Nephron (organoid): Measurements from ENCODE around the gene TMEM59.

Source experiments
- H3K27ac Mint-ChIP-seq, 3 experiments: 2 replicates each; pipeline ENCODE4 v1.8.0; 2020; ENCODE audit warnings: mixed read lengths in 3 of 3, mild to moderate bottlenecking in 2 of 3, moderate library complexity in 1 of 3
- H3K27me3 Mint-ChIP-seq: 2 replicates; pipeline ENCODE4 v1.8.0; 2021; ENCODE audit warnings: low read depth, mild to moderate bottlenecking, moderate library complexity, mixed read lengths
- H3K36me3 Mint-ChIP-seq: 2 replicates; pipeline ENCODE4 v1.8.0; 2020; ENCODE audit warnings: low read depth, mixed read lengths
- H3K4me1 Mint-ChIP-seq: 2 replicates; pipeline ENCODE4 v1.8.0; 2020; ENCODE audit warnings: mixed read lengths
- H3K4me3 Mint-ChIP-seq, 3 experiments: 2 replicates each; pipeline ENCODE4 v1.8.0; 2020; ENCODE audit warnings: mild to moderate bottlenecking in 3 of 3, mixed read lengths in 3 of 3, moderate library complexity in 2 of 3
- H3K9me3 Mint-ChIP-seq: 2 replicates; pipeline ENCODE4 v1.8.0; 2020; ENCODE audit warnings: mixed read lengths
- TF ChIP-seq, protein P1 (sequence below), 3 experiments: fragments of 200-600 bp; sonication (generic); IDR thresholded peaks; one replicate each; pipeline ENCODE4 v1.5.0; 2021; ENCODE audit warnings: antibody characterized with exemption in 3 of 3; ENCODE audit not compliant: unreplicated experiment in 3 of 3

Gene TMEM59

DNA sequence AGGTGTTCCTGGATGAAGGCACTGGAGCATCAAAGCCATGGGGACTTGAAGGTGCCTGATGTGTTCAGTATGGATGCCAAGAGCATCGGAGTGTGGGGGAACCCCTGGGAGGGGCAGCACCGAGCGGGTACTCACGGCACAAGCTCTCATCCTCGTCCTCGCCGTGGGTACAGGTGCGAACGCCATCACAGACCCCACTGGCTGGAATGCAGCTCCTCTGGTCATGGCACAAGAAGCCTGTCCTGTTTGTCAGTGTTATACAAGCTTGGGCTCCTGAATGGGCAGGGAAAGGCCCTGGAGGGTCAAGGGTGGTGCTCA is 41.0 kb downstream of the TMEM59 start:
- Mint-ChIP-seq H3K9me3 (no peaks in the 10 kb centered on the region), H3K27ac (no peak overlapping the region), H3K36me3 (no peaks in the 10 kb centered on the region), H3K4me1 (no peaks in the 10 kb centered on the region), H3K27me3 (peaks cover 32% of the 10 kb centered on the region), H3K4me3 (no peak overlapping the region)
- TF ChIP-seq, protein P1, sequence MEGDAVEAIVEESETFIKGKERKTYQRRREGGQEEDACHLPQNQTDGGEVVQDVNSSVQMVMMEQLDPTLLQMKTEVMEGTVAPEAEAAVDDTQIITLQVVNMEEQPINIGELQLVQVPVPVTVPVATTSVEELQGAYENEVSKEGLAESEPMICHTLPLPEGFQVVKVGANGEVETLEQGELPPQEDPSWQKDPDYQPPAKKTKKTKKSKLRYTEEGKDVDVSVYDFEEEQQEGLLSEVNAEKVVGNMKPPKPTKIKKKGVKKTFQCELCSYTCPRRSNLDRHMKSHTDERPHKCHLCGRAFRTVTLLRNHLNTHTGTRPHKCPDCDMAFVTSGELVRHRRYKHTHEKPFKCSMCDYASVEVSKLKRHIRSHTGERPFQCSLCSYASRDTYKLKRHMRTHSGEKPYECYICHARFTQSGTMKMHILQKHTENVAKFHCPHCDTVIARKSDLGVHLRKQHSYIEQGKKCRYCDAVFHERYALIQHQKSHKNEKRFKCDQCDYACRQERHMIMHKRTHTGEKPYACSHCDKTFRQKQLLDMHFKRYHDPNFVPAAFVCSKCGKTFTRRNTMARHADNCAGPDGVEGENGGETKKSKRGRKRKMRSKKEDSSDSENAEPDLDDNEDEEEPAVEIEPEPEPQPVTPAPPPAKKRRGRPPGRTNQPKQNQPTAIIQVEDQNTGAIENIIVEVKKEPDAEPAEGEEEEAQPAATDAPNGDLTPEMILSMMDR (IDR thresholded peaks at IDR 0.05; ENCODE audit: unreplicated experiment in 3 of 3), result no peak

DNA sequence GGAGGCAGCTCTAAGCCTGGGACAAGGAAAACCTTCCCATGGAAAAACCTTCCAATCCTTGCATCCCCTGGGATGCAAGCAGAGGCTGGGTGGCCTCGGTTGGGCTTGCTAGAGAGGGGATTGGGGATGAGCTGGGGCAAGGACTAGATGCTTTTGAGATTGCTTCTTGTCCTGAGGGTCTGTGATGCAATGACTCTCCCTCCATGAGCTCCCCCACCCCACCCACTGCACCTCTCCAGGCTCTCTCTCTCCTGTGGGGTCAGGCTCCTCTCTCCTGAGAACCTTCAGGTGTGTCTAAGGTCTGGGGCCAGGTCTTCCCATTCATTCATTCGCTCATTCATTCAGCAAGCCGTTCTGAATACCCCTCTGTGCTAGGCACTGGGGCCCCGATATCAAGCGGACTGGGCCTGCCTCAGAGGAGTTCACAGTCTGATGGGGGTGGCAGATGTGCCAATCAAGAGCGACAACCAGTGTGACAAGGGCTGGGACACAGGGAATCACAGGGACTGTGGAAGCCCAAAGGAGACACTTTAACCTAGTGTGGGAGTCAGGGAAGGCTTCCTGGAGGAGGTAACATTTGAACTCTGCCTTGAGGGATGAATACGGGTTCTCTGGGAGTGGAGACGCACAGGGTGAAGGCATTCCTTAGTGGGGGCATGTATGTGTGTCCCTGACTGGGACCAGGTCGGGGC is 41.5 kb downstream of the TMEM59 start:
- Mint-ChIP-seq H3K27me3 (peaks cover 30% of the 10 kb centered on the region), H3K27ac (no peak overlapping the region), H3K9me3 (no peaks in the 10 kb centered on the region), H3K4me3 (no peak overlapping the region), H3K4me1 (no peaks in the 10 kb centered on the region), H3K36me3 (no peaks in the 10 kb centered on the region)
- TF ChIP-seq, protein P1 (IDR thresholded peaks at IDR 0.05; ENCODE audit: unreplicated experiment in 3 of 3), result no peak

DNA sequence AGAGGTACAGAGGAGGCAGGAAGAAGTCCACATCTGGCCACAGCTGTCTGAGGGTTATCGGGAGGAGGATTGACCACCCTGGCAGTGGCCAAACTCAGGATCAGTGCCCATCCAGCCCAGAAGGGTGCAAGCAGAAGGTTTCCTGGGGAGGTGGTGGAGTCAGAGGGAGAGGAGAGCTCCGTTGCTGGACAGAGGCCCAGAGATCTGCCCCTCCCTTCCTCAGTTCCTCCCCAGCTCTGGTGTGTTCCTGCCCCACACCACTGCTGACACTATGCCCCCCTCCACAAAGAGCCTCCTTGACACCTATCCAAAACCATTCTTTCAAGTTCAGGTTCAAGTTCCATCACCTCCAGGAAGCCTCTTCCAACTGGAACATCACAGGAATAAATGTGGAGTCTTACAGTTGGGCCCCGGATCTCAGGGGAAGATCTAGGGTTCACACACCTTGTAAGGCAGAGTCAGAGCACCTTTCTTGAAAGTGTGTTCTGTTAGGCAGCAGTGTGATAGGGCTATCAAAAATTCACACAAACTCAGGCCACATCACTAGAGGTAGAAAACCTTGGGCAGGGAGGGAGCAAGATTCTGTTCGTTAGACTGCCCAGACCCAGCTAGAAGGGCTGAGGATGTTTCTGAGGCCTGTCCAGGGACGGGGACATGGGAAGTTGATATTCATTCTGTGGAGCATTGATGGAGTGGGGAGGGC is 42.4 kb downstream of the TMEM59 start:
- H3K27me3 Mint-ChIP-seq, result peaks cover 30% of the 10 kb centered on the region
- no peak overlapping the region for H3K4me3 Mint-ChIP-seq
- no peak overlapping the region for H3K27ac Mint-ChIP-seq
- no peaks in the 10 kb centered on the region for H3K9me3 Mint-ChIP-seq
- TF ChIP-seq, protein P1 (IDR thresholded peaks at IDR 0.05; ENCODE audit: unreplicated experiment in 3 of 3), result no peak
- no peaks in the 10 kb centered on the region for H3K4me1 Mint-ChIP-seq
- H3K36me3 Mint-ChIP-seq, result no peaks in the 10 kb centered on the region

DNA sequence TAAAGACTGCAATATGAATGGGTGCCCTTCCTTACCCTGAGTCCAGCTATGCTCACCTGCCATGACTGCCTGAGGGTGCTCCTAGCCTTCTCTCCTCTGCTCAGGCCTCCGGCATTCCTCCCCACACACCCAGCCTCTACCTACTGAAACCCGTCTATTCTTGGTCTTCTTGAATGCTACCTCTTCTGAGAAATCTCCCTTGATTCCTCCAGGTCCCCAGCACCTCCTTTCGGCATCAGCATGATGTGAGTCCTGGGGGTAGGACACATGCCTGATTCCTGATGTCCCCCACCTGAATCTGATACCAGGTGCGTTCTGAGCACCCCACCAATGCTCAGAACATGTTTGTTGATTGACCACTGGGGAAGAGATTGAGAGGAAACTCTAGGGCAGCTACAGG is 43.6 kb downstream of the TMEM59 start:
- H3K36me3 Mint-ChIP-seq, result no peaks in the 10 kb centered on the region
- TF ChIP-seq, protein P1 (IDR thresholded peaks at IDR 0.05; ENCODE audit: unreplicated experiment in 3 of 3), result no peak
- no peaks in the 10 kb centered on the region for H3K9me3 Mint-ChIP-seq
- H3K27ac Mint-ChIP-seq, result no peak overlapping the region
- no peak overlapping the region for H3K4me3 Mint-ChIP-seq
- peaks cover 30% of the 10 kb centered on the region for H3K27me3 Mint-ChIP-seq
- H3K4me1 Mint-ChIP-seq, result no peaks in the 10 kb centered on the region

DNA sequence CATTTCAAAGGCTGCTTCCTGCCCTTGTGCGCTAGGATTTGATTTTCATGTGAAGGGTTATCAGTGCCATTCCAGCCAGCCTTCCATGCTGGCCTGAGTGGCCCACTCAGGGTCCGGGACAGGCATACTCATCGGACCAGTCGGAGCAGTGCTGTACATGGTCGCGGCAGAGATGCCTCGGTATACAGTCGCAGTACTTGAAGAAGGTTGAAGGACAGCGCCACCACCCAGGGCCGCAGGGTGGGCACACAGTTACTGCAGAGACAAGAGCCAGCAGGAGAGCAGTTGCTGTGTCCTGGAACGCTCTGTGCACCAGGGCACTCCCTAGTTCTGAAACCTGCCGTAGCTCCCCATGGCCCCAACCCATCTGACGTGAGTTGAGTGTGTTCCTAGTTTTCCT is 44.1 kb downstream of the TMEM59 start:
- Mint-ChIP-seq H3K27me3 (peaks cover 30% of the 10 kb centered on the region), H3K9me3 (no peaks in the 10 kb centered on the region), H3K4me1 (no peaks in the 10 kb centered on the region), H3K36me3 (no peaks in the 10 kb centered on the region), H3K4me3 (no peak overlapping the region), H3K27ac (no peak overlapping the region)
- TF ChIP-seq, protein P1 (IDR thresholded peaks at IDR 0.05; ENCODE audit: unreplicated experiment in 3 of 3), result no peak

DNA sequence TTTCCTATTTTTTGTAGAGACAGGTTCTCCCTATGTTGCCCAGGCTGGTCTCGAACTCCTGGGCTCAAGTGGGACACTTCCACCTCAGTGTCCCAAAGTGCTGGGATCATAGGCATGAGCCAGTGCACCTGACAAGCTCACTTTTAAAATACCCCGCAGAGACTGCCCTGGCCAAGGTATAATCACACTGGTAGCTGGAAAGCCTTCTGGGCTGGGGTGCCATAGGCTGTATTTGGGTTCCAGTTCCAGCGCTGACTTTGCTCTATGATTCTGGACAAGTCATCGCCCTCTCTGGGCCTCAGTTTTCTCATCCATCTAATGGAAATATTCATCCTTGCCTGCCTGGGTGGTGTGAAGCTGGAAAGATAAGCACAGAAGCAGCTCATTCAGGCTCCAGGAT is 45.4 kb downstream of the TMEM59 start:
- no peak overlapping the region for H3K27ac Mint-ChIP-seq

More for the DNA sequence above, 45.4 kb downstream of the TMEM59 start:
- TF ChIP-seq, protein P1 (IDR thresholded peaks at IDR 0.05; ENCODE audit: unreplicated experiment in 3 of 3), result no peak
- Mint-ChIP-seq H3K4me3 (no peak overlapping the region), H3K4me1 (no peaks in the 10 kb centered on the region), H3K27me3 (peaks cover 25% of the 10 kb centered on the region), H3K9me3 (peaks cover 3% of the 10 kb centered on the region), H3K36me3 (no peaks in the 10 kb centered on the region)
